GM10248 (cell line): ENCODE data around the gene BPIFB6.

Source experiments
- CTCF ChIA-PET: fragments of 300-600 bp; sonication (Branson Sonifier 250); formaldehyde crosslinking; extraction: SDS; loops from one replicate; lab custom pipeline; 2021; ENCODE audit warnings: antibody characterized with exemption; lab: Yijun Ruan, JAX
- POLR2A ChIA-PET: fragments of 350-650 bp; sonication (Branson Sonifier 250); formaldehyde crosslinking; extraction: SDS; loops from one replicate; lab custom pipeline; 2020; ENCODE audit warnings: antibody characterized with exemption; lab: Yijun Ruan, JAX
- DNase-seq: peaks from one replicate; pipeline ENCODE4 v3.0.0; 2012; ENCODE audit errors: extremely low spot score
- TF ChIP-seq, protein P1 (sequence below): IDR thresholded peaks from 2 replicates; pipeline ENCODE4 v1.5.1; 2012; ENCODE audit warnings: mild to moderate bottlenecking, low read depth; ENCODE audit errors: extremely low read depth, missing control alignments, control extremely low read depth

BPIFB6 gene

DNA sequence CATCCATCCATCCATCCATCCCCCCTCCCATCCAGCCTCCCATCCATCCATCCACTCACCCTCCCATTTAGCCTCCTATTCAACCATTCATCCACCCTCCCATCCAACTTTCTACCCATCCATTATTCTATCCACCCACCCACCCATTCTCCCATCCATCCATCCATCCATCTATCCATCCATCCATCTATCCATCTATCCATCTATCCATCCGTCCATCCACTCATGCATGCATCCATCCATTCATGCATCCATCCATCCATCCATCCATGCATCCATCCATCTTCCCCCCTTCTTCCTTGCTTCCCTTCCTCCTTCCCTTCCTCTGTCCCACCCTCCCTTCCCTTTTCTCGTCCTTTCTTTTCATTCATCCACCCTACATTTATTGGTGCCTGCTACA, 43.2 kb downstream of the BPIFB6 start:
- no peak for DNase-seq
- CTCF ChIA-PET = interaction anchor here (1.3 to 3.8 kb wide), 3 partner anchors 9 to 219 kb away, joined by 3 to 15 read pairs (median 3); no protein-coding TSS in a partner anchor
- POLR2A ChIA-PET = no interaction called here
- TF ChIP-seq, protein P1, sequence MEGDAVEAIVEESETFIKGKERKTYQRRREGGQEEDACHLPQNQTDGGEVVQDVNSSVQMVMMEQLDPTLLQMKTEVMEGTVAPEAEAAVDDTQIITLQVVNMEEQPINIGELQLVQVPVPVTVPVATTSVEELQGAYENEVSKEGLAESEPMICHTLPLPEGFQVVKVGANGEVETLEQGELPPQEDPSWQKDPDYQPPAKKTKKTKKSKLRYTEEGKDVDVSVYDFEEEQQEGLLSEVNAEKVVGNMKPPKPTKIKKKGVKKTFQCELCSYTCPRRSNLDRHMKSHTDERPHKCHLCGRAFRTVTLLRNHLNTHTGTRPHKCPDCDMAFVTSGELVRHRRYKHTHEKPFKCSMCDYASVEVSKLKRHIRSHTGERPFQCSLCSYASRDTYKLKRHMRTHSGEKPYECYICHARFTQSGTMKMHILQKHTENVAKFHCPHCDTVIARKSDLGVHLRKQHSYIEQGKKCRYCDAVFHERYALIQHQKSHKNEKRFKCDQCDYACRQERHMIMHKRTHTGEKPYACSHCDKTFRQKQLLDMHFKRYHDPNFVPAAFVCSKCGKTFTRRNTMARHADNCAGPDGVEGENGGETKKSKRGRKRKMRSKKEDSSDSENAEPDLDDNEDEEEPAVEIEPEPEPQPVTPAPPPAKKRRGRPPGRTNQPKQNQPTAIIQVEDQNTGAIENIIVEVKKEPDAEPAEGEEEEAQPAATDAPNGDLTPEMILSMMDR = no peak

DNA sequence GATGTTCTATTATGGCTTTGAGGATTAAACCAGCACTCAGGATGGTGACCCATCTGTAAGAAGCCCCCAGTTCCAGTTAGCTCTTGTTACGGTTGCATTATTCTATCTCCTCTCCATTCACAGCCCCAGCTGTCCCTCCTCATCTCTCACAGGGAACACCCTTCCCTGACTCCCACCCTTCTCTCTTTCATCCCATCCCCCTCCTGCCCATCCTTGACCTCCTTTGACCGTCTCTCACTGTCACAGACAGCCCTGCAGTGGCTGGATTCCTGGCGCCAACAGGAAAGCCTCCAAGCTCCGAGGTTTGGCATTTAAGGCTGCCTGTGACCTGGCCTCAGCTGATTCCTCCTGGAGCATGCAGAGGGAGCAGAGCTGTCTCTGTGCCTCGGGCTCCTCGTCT, 43.8 kb downstream of the BPIFB6 start:
- TF ChIP-seq, protein P1 = no peak
- POLR2A ChIA-PET = no interaction called here
- no peak for DNase-seq
- CTCF ChIA-PET = interaction anchor here (1.3 to 3.8 kb wide), 3 partner anchors 9 to 219 kb away, joined by 3 to 15 read pairs (median 3); no protein-coding TSS in a partner anchor

- DNase-seq = no peak
- ChIA-PET CTCF (interaction anchor here (0.9 to 3.8 kb wide), 3 partner anchors 14 to 175 kb away, joined by 3 to 15 read pairs (median 4); no protein-coding TSS in a partner anchor), POLR2A (no interaction called here)
- TF ChIP-seq, protein P1 = peak; percentile 4
Measured at GRCh38 chr20:33076662-33077372, 45.4 kb downstream of the BPIFB6 start.

GRCh38 chr20:33079259-33079658, 47.8 kb downstream of the BPIFB6 start, which contains the start of gene BPIFB4:
Gene BPIFB4, plus strand, starts transcription at chr20:33079643. Its CDS starts 1,884 bp downstream, at chr20:33081527.
- ChIA-PET POLR2A (no interaction called here), CTCF (interaction anchor here (1.5 kb wide), 1 partner anchor 17 kb away, joined by 3 read pairs; no protein-coding TSS in a partner anchor)
- no peak for DNase-seq
- TF ChIP-seq, protein P1 = no peak

- DNase-seq = no peak
- ChIA-PET POLR2A (no interaction called here), CTCF (interaction anchor here (0.7 kb wide), 1 partner anchor 15 kb away, joined by 3 read pairs; no protein-coding TSS in a partner anchor)
- TF ChIP-seq, protein P1 = no peak
Measured at GRCh38 chr20:33081411-33082154, 50.1 kb downstream of the BPIFB6 start.

GRCh38 chr20:33082546-33082945, 51.1 kb downstream of the BPIFB6 start:
- CTCF ChIA-PET = no interaction called here
- TF ChIP-seq, protein P1 = no peak
- no peak for DNase-seq
- POLR2A ChIA-PET = no interaction called here
